NCI-H2107 treated with DMSO at 0.1 percent for 48 hours (cell line): ENCODE measurements around the gene PRG2.
"Not testable (repeated sequence)": the region's sequence is repeated elsewhere in the genome, so short reads cannot be mapped to it uniquely, and the experiment has no call there.

Experiments
- DNase-seq: peaks from one replicate; lab custom pipeline; 2025; ENCODE audit not compliant: unreplicated experiment; lab: John Stamatoyannopoulos, UW

PRG2 gene

GRCh38 chr11:57348636-57349313, 41.7 kb downstream of the PRG2 start:
- DNase-seq, result no peak

GRCh38 chr11:57348052-57348451, 42.4 kb downstream of the PRG2 start:
- no peak for DNase-seq

GRCh38 chr11:57347336-57347735, 43.1 kb downstream of the PRG2 start:
- no peak for DNase-seq

- peak; percentile 66 for DNase-seq
Observed at GRCh38 chr11:57345555-57346211, 44.8 kb downstream of the PRG2 start.

- DNase-seq, result no peak
Observed at GRCh38 chr11:57344826-57345225, 45.6 kb downstream of the PRG2 start.

GRCh38 chr11:57343825-57344224, 46.6 kb downstream of the PRG2 start:
- DNase-seq, result peak; percentile 10

GRCh38 chr11:57342702-57343101, 47.7 kb downstream of the PRG2 start:
- no peak for DNase-seq

GRCh38 chr11:57341250-57341808, 49.1 kb downstream of the PRG2 start:
- DNase-seq, result no peak

GRCh38 chr11:57340039-57340615, 50.3 kb downstream of the PRG2 start:
- DNase-seq, result no peak

GRCh38 chr11:57339328-57339727, 51.1 kb downstream of the PRG2 start:
- no peak for DNase-seq

GRCh38 chr11:57338142-57338541, 52.3 kb downstream of the PRG2 start, which contains the start of gene P2RX3:
Gene P2RX3, plus strand, starts transcription at chr11:57338352. Its CDS starts 199 bp downstream, at chr11:57338551.
- no peak for DNase-seq

- DNase-seq, result not testable (repeated sequence)
Observed at GRCh38 chr11:57336856-57337255, 53.6 kb downstream of the PRG2 start.
